Upper lobe of left lung (tissue), 4 donors: ENCODE results near the gene TEF.

ENCODE experiments used
- CTCF ChIP-seq, 6 experiments: fragments of 450-650 bp in 4 of 6; fragments of 200-600 bp in 2 of 6; sonication (generic) in 2 of 6; IDR thresholded peaks; one replicate each; pipeline ENCODE4 v1.5.1; 2016 to 2019; ENCODE audit warnings: antibody characterized with exemption in 6 of 6
- EP300 ChIP-seq, 4 donors: sonication (generic); formaldehyde crosslinking; IDR thresholded peaks; one replicate each; pipeline ENCODE4 v1.5.1; 2017; ENCODE audit warnings: antibody characterized with exemption in 4 of 4, control low read depth in 2 of 4
- POLR2A ChIP-seq, 4 donors: fragments of 450-650 bp; IDR thresholded peaks; one replicate each; pipeline ENCODE4 v1.5.1; 2016 to 2017; ENCODE audit warnings: antibody characterized with exemption in 4 of 4, mild to moderate bottlenecking in 2 of 4

DNA sequence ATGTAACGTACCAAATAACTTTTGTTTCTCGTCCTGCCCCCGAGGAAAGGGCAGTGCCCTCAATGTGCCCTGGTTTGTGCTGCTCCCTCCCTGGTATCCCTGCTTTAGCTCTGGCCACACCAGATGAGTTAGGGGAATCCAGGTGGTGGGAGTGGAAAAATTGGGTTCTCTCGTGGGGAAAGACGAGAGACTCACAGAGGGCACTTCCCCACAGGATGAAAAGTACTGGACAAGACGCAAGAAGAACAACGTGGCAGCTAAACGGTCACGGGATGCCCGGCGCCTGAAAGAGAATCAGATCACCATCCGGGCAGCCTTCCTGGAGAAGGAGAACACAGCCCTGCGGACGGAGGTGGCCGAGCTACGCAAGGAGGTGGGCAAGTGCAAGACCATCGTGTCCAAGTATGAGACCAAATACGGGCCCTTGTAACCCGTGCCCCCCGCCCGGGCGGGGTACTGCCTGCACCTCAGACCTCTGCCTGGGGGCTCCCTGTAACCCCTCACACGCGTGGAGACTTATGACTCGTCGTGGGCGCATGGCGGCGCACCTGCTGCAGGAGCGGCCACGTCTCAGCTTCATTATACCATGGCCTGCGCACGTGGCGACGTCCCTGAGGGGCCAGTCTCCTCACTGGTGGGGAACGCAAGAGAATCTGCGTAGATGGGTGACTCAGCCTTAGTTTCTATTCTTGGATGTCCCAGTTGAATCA lies 13.9 kb downstream of the TEF start:
- TF ChIP-seq CTCF (IDR thresholded peaks at IDR 0.05) (no peak), EP300 (IDR thresholded peaks at IDR 0.05) (no peak), POLR2A (IDR thresholded peaks at IDR 0.05) (no peak)
